ENCODE measurements around the gene MCC.
"Not testable (repeated sequence)": the region's sequence is repeated elsewhere in the genome, so short reads cannot be mapped to it uniquely, and the experiment has no call there.

Gene MCC

GRCh38 chr5:113421693-113422092 is 66.6 kb downstream of the MCC start:
- Histone ChIP-seq H3K56ac (ENCODE audit: low read length) (no peak overlapping the region), H3K79me1 (ENCODE audit: low read length) (no peaks in the 10 kb centered on the region), H3K27ac (ENCODE audit: low read depth, low read length) (no peak overlapping the region), H2BK5ac (ENCODE audit: low read length) (no peak overlapping the region), H4K5ac (ENCODE audit: low read length) (no peak overlapping the region), H2BK15ac (replicated peaks; ENCODE audit: low read depth) (no peak overlapping the region), H4K8ac (ENCODE audit: low read depth, low read length) (no peak overlapping the region), H3K4ac (ENCODE audit: low read depth, low read length) (no peak overlapping the region), H2AK5ac (ENCODE audit: low read length) (no peak overlapping the region), H3K27me3 (ENCODE audit: insufficient read depth, low read length, poor library complexity) (no peaks in the 10 kb centered on the region), H3K4me1 (ENCODE audit: control insufficient read depth, low read depth, low read length) (no peaks in the 10 kb centered on the region), H3K4me2 (ENCODE audit: low read length) (no peak overlapping the region), H3K18ac (ENCODE audit: low read length) (no peak overlapping the region), H3K23ac (ENCODE audit: low read length) (no peak overlapping the region), H3K9ac (ENCODE audit: low read length) (no peak overlapping the region), H3K79me2 (ENCODE audit: control insufficient read depth, insufficient read depth, low read length) (no peaks in the 10 kb centered on the region), H2BK120ac (ENCODE audit: low read depth, low read length) (no peak overlapping the region), H3K36me3 (ENCODE audit: control insufficient read depth, insufficient read depth, low read length) (no peaks in the 10 kb centered on the region), H3K4me3 (ENCODE audit: low read length) (no peak overlapping the region)
- no CpG with 5 or more reads among the region's 2 CpGs for WGBS (ENCODE audit: extremely low coverage, insufficient coverage, low lambda C conversion rate)
- no peak for DNase-seq

DNA sequence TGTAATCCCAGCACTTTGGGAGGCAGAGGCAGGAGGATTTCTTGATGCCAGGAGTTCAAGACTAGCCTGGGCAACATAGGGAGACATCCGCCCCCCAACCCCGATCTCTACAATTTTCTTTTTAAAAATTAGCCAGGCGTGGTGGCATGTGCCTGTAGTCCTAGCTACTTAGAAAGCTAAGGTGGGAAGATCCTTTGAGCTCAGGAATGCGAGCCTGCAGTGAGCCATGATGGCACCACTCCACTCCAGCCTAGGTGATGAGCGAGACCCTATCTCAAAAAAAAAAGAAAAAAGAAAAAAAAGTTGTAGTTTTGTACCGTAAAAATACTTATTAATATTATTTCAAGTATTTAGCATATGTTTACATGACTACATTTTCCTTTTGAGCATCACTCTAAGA is 82.7 kb downstream of the MCC start:
- Histone ChIP-seq H3K18ac (ENCODE audit: low read length) (no peak overlapping the region), H3K4me1 (ENCODE audit: control insufficient read depth, low read depth, low read length) (no peaks in the 10 kb centered on the region), H2BK120ac (ENCODE audit: low read depth, low read length) (no peak overlapping the region), H2BK5ac (ENCODE audit: low read length) (no peak overlapping the region), H3K4ac (ENCODE audit: low read depth, low read length) (no peak overlapping the region), H3K27me3 (ENCODE audit: insufficient read depth, low read length, poor library complexity) (no peaks in the 10 kb centered on the region), H3K4me3 (ENCODE audit: low read length) (no peak overlapping the region), H2AK5ac (ENCODE audit: low read length) (no peak overlapping the region), H2BK15ac (replicated peaks; ENCODE audit: low read depth) (no peak overlapping the region), H4K8ac (ENCODE audit: low read depth, low read length) (no peak overlapping the region), H3K79me1 (ENCODE audit: low read length) (no peaks in the 10 kb centered on the region), H3K23ac (ENCODE audit: low read length) (no peak overlapping the region), H3K4me2 (ENCODE audit: low read length) (no peak overlapping the region), H3K79me2 (ENCODE audit: control insufficient read depth, insufficient read depth, low read length) (no peaks in the 10 kb centered on the region), H3K56ac (ENCODE audit: low read length) (no peak overlapping the region), H3K9ac (ENCODE audit: low read length) (no peak overlapping the region), H3K27ac (ENCODE audit: low read depth, low read length) (no peak overlapping the region), H3K36me3 (ENCODE audit: control insufficient read depth, insufficient read depth, low read length) (no peaks in the 10 kb centered on the region), H4K5ac (ENCODE audit: low read length) (no peak overlapping the region)
- no peak for DNase-seq
- WGBS (ENCODE audit: extremely low coverage, insufficient coverage, low lambda C conversion rate): no CpG with 5 or more reads among the region's 6 CpGs

- Histone ChIP-seq H3K56ac (ENCODE audit: low read length) (no peak overlapping the region), H3K18ac (ENCODE audit: low read length) (no peak overlapping the region), H3K27ac (ENCODE audit: low read depth, low read length) (no peak overlapping the region), H2BK15ac (replicated peaks; ENCODE audit: low read depth) (no peak overlapping the region), H3K23ac (ENCODE audit: low read length) (no peak overlapping the region), H3K27me3 (ENCODE audit: insufficient read depth, low read length, poor library complexity) (no peaks in the 10 kb centered on the region), H4K5ac (ENCODE audit: low read length) (no peak overlapping the region), H3K79me2 (ENCODE audit: control insufficient read depth, insufficient read depth, low read length) (no peaks in the 10 kb centered on the region), H3K4me1 (ENCODE audit: control insufficient read depth, low read depth, low read length) (no peaks in the 10 kb centered on the region), H3K4ac (ENCODE audit: low read depth, low read length) (no peak overlapping the region), H3K36me3 (ENCODE audit: control insufficient read depth, insufficient read depth, low read length) (no peaks in the 10 kb centered on the region), H2AK5ac (ENCODE audit: low read length) (no peak overlapping the region), H2BK5ac (ENCODE audit: low read length) (no peak overlapping the region), H2BK120ac (ENCODE audit: low read depth, low read length) (no peak overlapping the region), H3K79me1 (ENCODE audit: low read length) (no peaks in the 10 kb centered on the region), H4K8ac (ENCODE audit: low read depth, low read length) (no peak overlapping the region), H3K4me3 (ENCODE audit: low read length) (no peak overlapping the region), H3K4me2 (ENCODE audit: low read length) (no peak overlapping the region), H3K9ac (ENCODE audit: low read length) (no peak overlapping the region)
- WGBS (ENCODE audit: extremely low coverage, insufficient coverage, low lambda C conversion rate): no CpG with 5 or more reads among the region's 2 CpGs
- DNase-seq: no peak
Measured at GRCh38 chr5:113404269-113404668, 84.0 kb downstream of the MCC start.

DNA sequence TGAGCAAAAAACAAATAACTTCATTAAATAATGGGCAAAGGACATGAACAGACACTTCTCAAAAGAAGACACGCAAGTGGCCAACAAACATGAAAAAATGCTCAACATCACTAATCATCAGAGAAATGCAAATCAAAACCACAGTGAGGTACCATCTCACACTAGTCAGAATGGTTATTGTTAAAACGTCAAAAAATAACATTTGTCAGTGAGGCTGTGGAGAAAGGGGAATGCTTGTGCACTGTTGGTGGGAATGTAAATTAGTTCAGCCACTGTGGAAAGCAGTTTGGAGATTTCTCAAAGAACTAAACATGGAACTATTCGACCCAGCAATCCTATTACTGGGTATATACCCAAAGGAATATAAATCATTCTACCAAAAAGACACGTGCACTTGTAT is 90.3 kb downstream of the MCC start:
- not testable (repeated sequence) for H2BK120ac ChIP-seq (ENCODE audit: low read depth, low read length); H4K8ac ChIP-seq (ENCODE audit: low read depth, low read length); H3K79me2 ChIP-seq (ENCODE audit: control insufficient read depth, insufficient read depth, low read length); H3K4me1 ChIP-seq (ENCODE audit: control insufficient read depth, low read depth, low read length); H3K56ac ChIP-seq (ENCODE audit: low read length); H3K27ac ChIP-seq (ENCODE audit: low read depth, low read length); H3K79me1 ChIP-seq (ENCODE audit: low read length); H3K18ac ChIP-seq (ENCODE audit: low read length); H3K9ac ChIP-seq (ENCODE audit: low read length); H3K4me3 ChIP-seq (ENCODE audit: low read length); H2BK5ac ChIP-seq (ENCODE audit: low read length); H3K4ac ChIP-seq (ENCODE audit: low read depth, low read length); H4K5ac ChIP-seq (ENCODE audit: low read length); H3K4me2 ChIP-seq (ENCODE audit: low read length); H3K36me3 ChIP-seq (ENCODE audit: control insufficient read depth, insufficient read depth, low read length); H3K27me3 ChIP-seq (ENCODE audit: insufficient read depth, low read length, poor library complexity); H2BK15ac ChIP-seq (replicated peaks; ENCODE audit: low read depth); H2AK5ac ChIP-seq (ENCODE audit: low read length); H3K23ac ChIP-seq (ENCODE audit: low read length); DNase-seq
- no CpG with 5 or more reads among the region's 4 CpGs for WGBS (ENCODE audit: extremely low coverage, insufficient coverage, low lambda C conversion rate)

GRCh38 chr5:113397046-113397445 is 91.2 kb downstream of the MCC start:
- no peak for DNase-seq
- no peak overlapping the region for H3K9ac ChIP-seq (ENCODE audit: low read length)
- no peaks in the 10 kb centered on the region for H3K36me3 ChIP-seq (ENCODE audit: control insufficient read depth, insufficient read depth, low read length)
- no peak overlapping the region for H3K4me2 ChIP-seq (ENCODE audit: low read length)
- no peak overlapping the region for H2BK120ac ChIP-seq (ENCODE audit: low read depth, low read length)
- H3K4ac ChIP-seq (ENCODE audit: low read depth, low read length): no peak overlapping the region
- H3K27ac ChIP-seq (ENCODE audit: low read depth, low read length): no peak overlapping the region
- no peak overlapping the region for H2AK5ac ChIP-seq (ENCODE audit: low read length)
- no peak overlapping the region for H4K5ac ChIP-seq (ENCODE audit: low read length)
- no peak overlapping the region for H3K4me3 ChIP-seq (ENCODE audit: low read length)
- no peaks in the 10 kb centered on the region for H3K27me3 ChIP-seq (ENCODE audit: insufficient read depth, low read length, poor library complexity)
- no peak overlapping the region for H4K8ac ChIP-seq (ENCODE audit: low read depth, low read length)
- no peak overlapping the region for H3K23ac ChIP-seq (ENCODE audit: low read length)
- no CpG with 5 or more reads among the region's 3 CpGs for WGBS (ENCODE audit: extremely low coverage, insufficient coverage, low lambda C conversion rate)
- H2BK5ac ChIP-seq (ENCODE audit: low read length): no peak overlapping the region
- H3K56ac ChIP-seq (ENCODE audit: low read length): no peak overlapping the region
- no peaks in the 10 kb centered on the region for H3K4me1 ChIP-seq (ENCODE audit: control insufficient read depth, low read depth, low read length)
- no peaks in the 10 kb centered on the region for H3K79me1 ChIP-seq (ENCODE audit: low read length)
- no peak overlapping the region for H2BK15ac ChIP-seq (replicated peaks; ENCODE audit: low read depth)
- no peaks in the 10 kb centered on the region for H3K79me2 ChIP-seq (ENCODE audit: control insufficient read depth, insufficient read depth, low read length)
- H3K18ac ChIP-seq (ENCODE audit: low read length): no peak overlapping the region

DNA sequence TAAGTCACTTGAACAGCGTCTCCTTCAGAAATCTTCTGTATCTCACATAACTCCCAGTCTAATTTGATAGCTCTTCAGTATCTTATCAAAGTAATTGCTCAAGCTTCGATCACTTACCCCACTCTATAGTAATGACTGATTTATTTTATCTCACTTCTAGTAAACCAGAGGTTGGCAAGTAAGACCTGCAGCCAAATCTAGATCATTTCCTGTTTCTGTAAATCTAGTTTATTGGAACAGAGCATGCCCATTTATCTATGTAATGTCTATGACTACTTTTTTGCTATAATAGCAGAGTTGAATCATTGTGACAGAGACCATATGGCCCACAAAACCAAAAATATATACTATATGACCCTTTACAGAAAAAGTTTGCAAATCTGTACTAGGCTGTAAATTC is 93.6 kb downstream of the MCC start:
- Histone ChIP-seq H3K4ac (ENCODE audit: low read depth, low read length) (no peak overlapping the region), H3K27me3 (ENCODE audit: insufficient read depth, low read length, poor library complexity) (no peaks in the 10 kb centered on the region), H4K8ac (ENCODE audit: low read depth, low read length) (no peak overlapping the region), H2BK120ac (ENCODE audit: low read depth, low read length) (no peak overlapping the region), H3K23ac (ENCODE audit: low read length) (no peak overlapping the region), H3K36me3 (ENCODE audit: control insufficient read depth, insufficient read depth, low read length) (no peaks in the 10 kb centered on the region), H3K18ac (ENCODE audit: low read length) (no peak overlapping the region), H2BK5ac (ENCODE audit: low read length) (no peak overlapping the region), H3K79me1 (ENCODE audit: low read length) (no peaks in the 10 kb centered on the region), H3K27ac (ENCODE audit: low read depth, low read length) (no peak overlapping the region), H3K4me1 (ENCODE audit: control insufficient read depth, low read depth, low read length) (no peaks in the 10 kb centered on the region), H2BK15ac (replicated peaks; ENCODE audit: low read depth) (no peak overlapping the region), H2AK5ac (ENCODE audit: low read length) (no peak overlapping the region), H4K5ac (ENCODE audit: low read length) (no peak overlapping the region), H3K56ac (ENCODE audit: low read length) (no peak overlapping the region), H3K4me2 (ENCODE audit: low read length) (no peak overlapping the region), H3K79me2 (ENCODE audit: control insufficient read depth, insufficient read depth, low read length) (no peaks in the 10 kb centered on the region), H3K4me3 (ENCODE audit: low read length) (no peak overlapping the region), H3K9ac (ENCODE audit: low read length) (no peak overlapping the region)
- peak; percentile 13 for DNase-seq
- no CpG with 5 or more reads among the region's 2 CpGs for WGBS (ENCODE audit: extremely low coverage, insufficient coverage, low lambda C conversion rate)

Measured in mesendoderm (in vitro differentiated cells).